ENCODE data around the gene NKTR.
A peak's percentile ranks its signal among the peaks of the same experiment; 100 is the strongest.

NKTR gene

GRCh38 chr3:42651248-42652091 lies 51.0 kb downstream of the NKTR start:
- DNase-seq, result no peak

GRCh38 chr3:42652251-42652610 lies 51.7 kb downstream of the NKTR start:
- no peak for DNase-seq

- DNase-seq, result peak; percentile 20
These were observed 52.3 kb downstream of the NKTR start for GRCh38 chr3:42652611-42653302.

- DNase-seq, result no peak
These were observed 52.7 kb downstream of the NKTR start for GRCh38 chr3:42653303-42653559.

GRCh38 chr3:42653560-42654330 lies 53.3 kb downstream of the NKTR start, which contains the start of gene ZBTB47:
Gene ZBTB47 (plus strand): TSS chr3:42653697. CDS start chr3:42658356, 4,659 bp downstream.
- no peak for DNase-seq

- no peak for DNase-seq
These were observed 54.1 kb downstream of the NKTR start for GRCh38 chr3:42654331-42655201.

- no peak for DNase-seq
These were observed 54.9 kb downstream of the NKTR start for GRCh38 chr3:42655331-42655888.

GRCh38 chr3:42655980-42656679 lies 55.6 kb downstream of the NKTR start:
- DNase-seq, result no peak

GRCh38 chr3:42656680-42657610 lies 56.5 kb downstream of the NKTR start:
- DNase-seq, result no peak

- no peak for DNase-seq
These were observed 57.2 kb downstream of the NKTR start for GRCh38 chr3:42657675-42658074.

GRCh38 chr3:42658091-42658770 lies 57.7 kb downstream of the NKTR start:
- no peak for DNase-seq

- DNase-seq, result no peak
These were observed 58.4 kb downstream of the NKTR start for GRCh38 chr3:42658771-42659390.

GRCh38 chr3:42659451-42660130 lies 59.1 kb downstream of the NKTR start:
- DNase-seq, result no peak

- no peak for DNase-seq
These were observed 59.7 kb downstream of the NKTR start for GRCh38 chr3:42660131-42660715.

- peak; percentile 25 for DNase-seq
These were observed 60.4 kb downstream of the NKTR start for GRCh38 chr3:42660898-42661297.

- no peak for DNase-seq
These were observed 61.1 kb downstream of the NKTR start for GRCh38 chr3:42661593-42662022.

GRCh38 chr3:42662037-42662812 lies 61.7 kb downstream of the NKTR start:
- no peak for DNase-seq
